Endothelial cell of umbilical vein (primary cell): Measurements from ENCODE around the gene HPSE2. TPM values are rescaled to one million over a fixed set of nuclear protein-coding genes. Genes with fewer than 3 reads are reported as not detected.

Experiments
- BruUV-seq: library from RNA; stranded (reverse); fragments of 400-500 nt; replicated peaks from 2 replicates; lab custom pipeline; 2021; lab: Mats Ljungman, UMichigan
- CTCF ChIA-PET: fragments of 300-600, 350-600 bp; sonication (Branson Sonifier 250); formaldehyde crosslinking; loops from one replicate; lab custom pipeline; 2021; ENCODE audit warnings: antibody characterized with exemption, inconsistent platforms; lab: Charles Lee
- POLR2A ChIA-PET: fragments of 300-600, 350-600 bp; sonication (Branson Sonifier 250); formaldehyde crosslinking; loops from one replicate; lab custom pipeline; 2021; ENCODE audit warnings: antibody characterized with exemption, inconsistent platforms; lab: Charles Lee
- DNase-seq: peaks from one replicate; pipeline ENCODE4 v3.0.0-alpha.2; 2011; ENCODE audit warnings: low read depth, low spot score
- FAIRE-seq: peaks from 2 replicates; lab custom pipeline; 2011; peaks lifted over from hg19 to GRCh38; lab: Jason Lieb, UNC
- H2AFZ ChIP-seq: 2 replicates; pipeline ENCODE4 v1.6.0; 2012; ENCODE audit warnings: low read depth, low read length, control low read depth, inconsistent platforms
- H3K27ac ChIP-seq: 2 replicates; pipeline ENCODE4 v1.5.1; 2011; ENCODE audit warnings: low read depth, mild to moderate bottlenecking, control low read depth, low read length, moderate library complexity; ENCODE audit not compliant: insufficient read depth
- H3K27me3 ChIP-seq, 2 experiments: 2 replicates each; pipeline versions ENCODE4 v1.6.0 to v1.6.1; 2011; ENCODE audit warnings: low read length in 2 of 2, mixed read lengths in 1 of 2; ENCODE audit not compliant: control insufficient read depth in 2 of 2, insufficient read depth in 2 of 2
- H3K36me3 ChIP-seq, 2 experiments: 2 replicates in 1 of 2; 3 replicates in 1 of 2; pipeline ENCODE4 v1.5.1; 2011; ENCODE audit warnings: low read length in 2 of 2, mild to moderate bottlenecking in 1 of 2, moderate library complexity in 1 of 2; ENCODE audit not compliant: control insufficient read depth in 2 of 2, insufficient read depth in 2 of 2; ENCODE audit errors: extremely low read depth in 1 of 2
- H3K4me1 ChIP-seq: 3 replicates; pipeline ENCODE4 v1.5.1; 2011; ENCODE audit warnings: mild to moderate bottlenecking, low read length; ENCODE audit not compliant: control insufficient read depth, insufficient read depth; ENCODE audit errors: extremely low read depth
- H3K4me2 ChIP-seq: 2 replicates; pipeline ENCODE4 v1.6.1; 2011; ENCODE audit warnings: low read length, control low read depth, mixed read lengths; ENCODE audit not compliant: insufficient read depth
- H3K4me3 ChIP-seq, 3 experiments: fragments of 200-600 bp in 1 of 3; sonication (generic), shearing (Covaris generic) in 1 of 3; replicated peaks in 1 of 3; 2 replicates each; pipeline ENCODE4 v1.5.1; 2011 to 2016; ENCODE audit warnings: control low read depth in 3 of 3, low read length in 3 of 3, mild to moderate bottlenecking in 2 of 3, inconsistent platforms in 1 of 3, low read depth in 1 of 3, moderate library complexity in 1 of 3; ENCODE audit not compliant: insufficient read depth in 1 of 3
- H3K79me2 ChIP-seq: 2 replicates; pipeline ENCODE4 v1.6.0; 2012; ENCODE audit warnings: low read length, inconsistent platforms; ENCODE audit not compliant: control insufficient read depth, insufficient read depth
- H3K9ac ChIP-seq: replicated peaks from 2 replicates; pipeline ENCODE3; 2011; ENCODE audit warnings: low read length, control low read depth; ENCODE audit not compliant: insufficient read depth; ENCODE audit errors: extremely low read depth
- H3K9me1 ChIP-seq: replicated peaks from 3 replicates; pipeline ENCODE4 v1.6.0; 2011; ENCODE audit warnings: mild to moderate bottlenecking, low read length; ENCODE audit not compliant: control insufficient read depth, insufficient read depth; ENCODE audit errors: extremely low read depth
- H3K9me3 ChIP-seq: replicated peaks from 2 replicates; pipeline ENCODE4 v1.5.1; 2012; ENCODE audit warnings: low read length, inconsistent platforms; ENCODE audit not compliant: control insufficient read depth, insufficient read depth
- H4K20me1 ChIP-seq: replicated peaks from 2 replicates; pipeline ENCODE3; 2011; ENCODE audit warnings: mild to moderate bottlenecking, low read length; ENCODE audit not compliant: control insufficient read depth, insufficient read depth; ENCODE audit errors: extremely low read depth
- EZH2 ChIP-seq: IDR thresholded peaks from 2 replicates; pipeline ENCODE4 v1.6.1; 2012; ENCODE audit warnings: borderline replicate concordance, low read depth, mild to moderate bottlenecking, moderate library complexity, low read length, inconsistent platforms; ENCODE audit not compliant: severe bottlenecking
- FOS ChIP-seq: IDR thresholded peaks from 2 replicates; pipeline ENCODE4 v1.6.1; 2011; ENCODE audit warnings: mild to moderate bottlenecking, low read length, moderate library complexity, borderline replicate concordance; ENCODE audit not compliant: insufficient read depth
- GATA2 ChIP-seq: IDR thresholded peaks from 2 replicates; pipeline ENCODE4 v1.7.0; 2011; ENCODE audit warnings: low read depth, mild to moderate bottlenecking, moderate library complexity, mixed read lengths, low read length; ENCODE audit not compliant: insufficient read length, insufficient read depth
- JUN ChIP-seq: IDR thresholded peaks from 2 replicates; pipeline ENCODE4 v1.6.1; 2011; ENCODE audit warnings: borderline replicate concordance, low read depth; ENCODE audit not compliant: insufficient read length, insufficient read depth
- MAX ChIP-seq: IDR thresholded peaks from 2 replicates; pipeline ENCODE4 v1.6.1; 2011; ENCODE audit not compliant: insufficient read depth, insufficient read length
- MYC ChIP-seq: IDR thresholded peaks from one replicate; pipeline ENCODE4 v1.6.1; 2011; ENCODE audit warnings: mild to moderate bottlenecking, low read depth, low read length
- POLR2A ChIP-seq: IDR thresholded peaks from 2 replicates; pipeline ENCODE4 v1.6.1; 2012; ENCODE audit warnings: low read depth, mild to moderate bottlenecking, control low read depth, low read length
- POLR2AphosphoS5 ChIP-seq: IDR thresholded peaks from 2 replicates; pipeline ENCODE4 v1.6.1; 2012; ENCODE audit warnings: low read depth, mild to moderate bottlenecking, control low read depth, low read length, moderate library complexity; ENCODE audit not compliant: insufficient read depth
- dilution Hi-C: fragments of 300-500 bp; cut with MboI; formaldehyde crosslinking; loops from one replicate; pipeline ENCODE4 v1.15.0; 2019; ENCODE audit warnings: low sequenced_read_pairs; ENCODE audit not compliant: extremely low pct_ligation_motif_present
- intact Hi-C: fragments of 100-400 bp; cut with micrococcal nuclease; formaldehyde crosslinking; loops from one replicate; pipeline ENCODE4 v1.10.0; 2022
- polyA plus RNA-seq, 4 experiments: library from polyadenylated mRNA; depleted of rRNA in 3 of 4; stranded (reverse) in 3 of 4; unstranded in 1 of 4; fragments of >200 nt; gene quantifications; 2 replicates each; pipeline versions ENCODE4 v1.2.1 to v1.2.3, GENCODE V29; 2011 to 2012; ENCODE audit warnings: missing spikeins in 1 of 4
- total RNA-seq: library from RNA; stranded (reverse); gene quantifications from 2 replicates; pipeline ENCODE4 v1.2.3, GENCODE V29; 2021
- TF ChIP-seq, protein P1 (sequence below), 2 donors: IDR thresholded peaks; 1 replicate in 1 of 2; 2 replicates in 1 of 2; pipeline ENCODE4 v1.5.1; 2011; ENCODE audit warnings: low read length in 2 of 2, mild to moderate bottlenecking in 2 of 2, moderate library complexity in 2 of 2, control low read depth in 1 of 2, inconsistent platforms in 1 of 2, low read depth in 1 of 2; ENCODE audit not compliant: insufficient read depth in 1 of 2; ENCODE audit errors: extremely low read depth in 1 of 2

HPSE2 gene
- total and polyA plus RNA-seq, 2 donors (not counting 3 experiments of a cell fraction or from before 2014, with no cell fraction given) = not detected

DNA sequence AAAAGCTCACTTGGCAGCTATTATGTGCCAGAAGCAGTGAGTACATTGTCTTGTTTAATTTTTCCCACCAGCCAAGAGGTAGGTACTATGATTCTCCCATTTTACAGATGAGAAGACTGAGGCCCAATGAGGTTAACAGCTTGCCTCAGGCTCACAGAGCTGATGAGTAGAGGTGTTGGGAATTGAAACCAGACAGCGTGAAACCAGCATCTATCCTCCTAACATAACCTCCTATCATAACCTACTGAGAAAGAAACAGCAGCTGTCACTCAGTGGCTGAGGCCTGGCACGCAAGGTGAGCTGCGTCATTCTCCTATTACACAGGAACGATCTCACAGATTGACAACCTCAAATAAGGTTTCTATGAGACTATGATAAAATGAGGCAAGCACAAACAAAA is 826.9 kb downstream of the HPSE2 start:
- Histone ChIP-seq H3K4me1 (no peaks in the 10 kb centered on the region), H3K9me1 (no peaks in the 10 kb centered on the region), H3K9me3 (no peaks in the 10 kb centered on the region), H3K27me3 (no peaks in the 10 kb centered on the region), H2AFZ (no peak overlapping the region), H3K27ac (no peak overlapping the region), H3K9ac (no peak overlapping the region), H3K4me2 (no peak overlapping the region), H4K20me1 (no peaks in the 10 kb centered on the region), H3K79me2 (no peaks in the 10 kb centered on the region), H3K36me3 (no peaks in the 10 kb centered on the region), H3K4me3 (no peak overlapping the region)
- DNase-seq (no peak), FAIRE-seq (no peak)
- dilution Hi-C loops = no loop called here
- no TSS peak for BruUV-seq
- ChIA-PET POLR2A (no interaction called here), CTCF (interaction anchor here (0.7 to 4.0 kb wide), 2 partner anchors 10 to 17 kb away, joined by 3 to 16 read pairs; no protein-coding TSS in a partner anchor)
- intact Hi-C loops = no loop called here
- TF ChIP-seq, protein P1, sequence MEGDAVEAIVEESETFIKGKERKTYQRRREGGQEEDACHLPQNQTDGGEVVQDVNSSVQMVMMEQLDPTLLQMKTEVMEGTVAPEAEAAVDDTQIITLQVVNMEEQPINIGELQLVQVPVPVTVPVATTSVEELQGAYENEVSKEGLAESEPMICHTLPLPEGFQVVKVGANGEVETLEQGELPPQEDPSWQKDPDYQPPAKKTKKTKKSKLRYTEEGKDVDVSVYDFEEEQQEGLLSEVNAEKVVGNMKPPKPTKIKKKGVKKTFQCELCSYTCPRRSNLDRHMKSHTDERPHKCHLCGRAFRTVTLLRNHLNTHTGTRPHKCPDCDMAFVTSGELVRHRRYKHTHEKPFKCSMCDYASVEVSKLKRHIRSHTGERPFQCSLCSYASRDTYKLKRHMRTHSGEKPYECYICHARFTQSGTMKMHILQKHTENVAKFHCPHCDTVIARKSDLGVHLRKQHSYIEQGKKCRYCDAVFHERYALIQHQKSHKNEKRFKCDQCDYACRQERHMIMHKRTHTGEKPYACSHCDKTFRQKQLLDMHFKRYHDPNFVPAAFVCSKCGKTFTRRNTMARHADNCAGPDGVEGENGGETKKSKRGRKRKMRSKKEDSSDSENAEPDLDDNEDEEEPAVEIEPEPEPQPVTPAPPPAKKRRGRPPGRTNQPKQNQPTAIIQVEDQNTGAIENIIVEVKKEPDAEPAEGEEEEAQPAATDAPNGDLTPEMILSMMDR (IDR thresholded peaks at IDR 0.05; ENCODE audit: extremely low read depth in 1 of 2, insufficient read depth in 1 of 2, low read depth in 1 of 2, low read length in 2 of 2) = no peak

DNA sequence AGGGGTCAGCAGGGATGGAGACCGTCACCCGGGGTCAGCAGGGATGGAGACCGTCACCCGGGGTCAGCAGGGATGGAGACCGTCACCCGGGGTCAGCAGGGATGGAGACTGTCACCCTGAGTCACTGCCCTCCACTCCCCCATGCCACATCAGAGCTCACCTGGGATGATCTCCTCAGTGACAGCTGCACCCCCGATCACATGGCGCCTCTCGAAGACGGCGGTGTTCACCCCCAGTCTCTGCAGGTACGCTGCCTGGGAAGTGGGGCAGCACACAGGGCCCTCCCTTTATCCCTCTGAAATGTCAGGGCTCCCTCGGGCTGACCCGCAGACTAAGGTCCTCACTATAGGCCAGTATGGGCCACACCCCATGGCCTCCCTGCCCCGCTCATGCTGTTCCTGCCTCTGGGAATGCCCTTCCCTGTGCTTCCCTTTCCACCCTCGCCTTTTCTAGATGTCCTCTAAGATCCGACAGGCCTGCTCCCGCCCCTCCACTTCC is 827.9 kb downstream of the HPSE2 start:
- Histone ChIP-seq H3K9me1 (no peaks in the 10 kb centered on the region), H3K79me2 (no peaks in the 10 kb centered on the region), H3K36me3 (no peaks in the 10 kb centered on the region), H3K4me2 (no peak overlapping the region), H3K27me3 (no peaks in the 10 kb centered on the region), H3K4me3 (no peak overlapping the region), H4K20me1 (no peaks in the 10 kb centered on the region), H3K27ac (no peak overlapping the region), H3K9me3 (no peaks in the 10 kb centered on the region), H3K9ac (no peak overlapping the region), H2AFZ (no peak overlapping the region), H3K4me1 (no peaks in the 10 kb centered on the region)
- POLR2A ChIA-PET = no interaction called here
- DNase-seq = no peak
- intact Hi-C loops (no loop called here), dilution Hi-C loops (no loop called here)
- FAIRE-seq = no peak
- BruUV-seq = no TSS peak
- TF ChIP-seq JUN (no peak), POLR2AphosphoS5 (no peak), POLR2A (no peak), EZH2 (no peak), FOS (no peak), MAX (no peak), GATA2 (no peak), MYC (no peak)
- TF ChIP-seq, protein P1 (IDR thresholded peaks at IDR 0.05; ENCODE audit: extremely low read depth in 1 of 2, insufficient read depth in 1 of 2, low read depth in 1 of 2, low read length in 2 of 2) = no peak
- CTCF ChIA-PET = interaction anchor here (4.0 kb wide), 1 partner anchor 18 kb away, joined by 16 read pairs; no protein-coding TSS in a partner anchor
